CD4-positive, alpha-beta T cell treated with Interleukin-6 at 100 ng/mL for 8 hours (primary cell): ENCODE data around the gene G6PC2.
"Not testable (repeated sequence)": the region's sequence is repeated elsewhere in the genome, so short reads cannot be mapped to it uniquely, and the experiment has no call there.

Experiments
- DNase-seq: peaks from one replicate; pipeline ENCODE4 v3.0.0-alpha.2; 2020; ENCODE audit warnings: mixed read lengths, low spot score

G6PC2 gene

DNA sequence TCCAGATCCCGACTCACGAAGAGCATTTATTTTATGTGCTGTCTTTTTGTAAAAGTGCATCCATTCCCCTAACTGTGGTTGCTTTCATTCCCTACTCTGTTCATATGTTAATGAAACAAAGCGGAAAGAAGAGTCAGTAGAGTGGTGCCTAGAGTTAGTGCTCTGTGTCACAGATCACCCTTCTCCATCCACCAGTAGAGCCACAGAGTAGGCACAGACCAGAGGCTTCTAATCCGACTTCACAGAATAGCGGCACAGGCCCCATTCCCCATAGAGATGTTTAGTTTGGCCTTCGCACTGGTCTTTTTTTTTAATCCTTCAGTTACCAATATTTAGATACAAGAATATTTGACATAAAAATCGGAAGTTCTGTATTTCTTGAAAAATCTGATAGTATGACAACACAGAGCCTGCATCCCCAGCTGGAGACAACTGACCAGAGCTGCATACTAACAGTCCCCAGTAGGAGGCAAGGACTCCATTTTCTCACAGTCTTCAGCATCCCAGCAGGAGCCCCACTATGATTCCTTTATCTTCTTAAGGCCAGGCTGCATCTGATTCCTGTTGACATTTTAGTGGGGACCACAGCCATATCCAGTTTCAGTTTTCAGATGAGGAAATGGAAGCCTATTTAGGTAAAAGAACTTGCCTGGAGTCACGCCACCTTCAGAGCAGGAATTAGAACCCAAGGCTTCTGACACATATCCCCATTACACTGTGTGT, 7.0 kb downstream of the G6PC2 start:
- DNase-seq = no peak

DNA sequence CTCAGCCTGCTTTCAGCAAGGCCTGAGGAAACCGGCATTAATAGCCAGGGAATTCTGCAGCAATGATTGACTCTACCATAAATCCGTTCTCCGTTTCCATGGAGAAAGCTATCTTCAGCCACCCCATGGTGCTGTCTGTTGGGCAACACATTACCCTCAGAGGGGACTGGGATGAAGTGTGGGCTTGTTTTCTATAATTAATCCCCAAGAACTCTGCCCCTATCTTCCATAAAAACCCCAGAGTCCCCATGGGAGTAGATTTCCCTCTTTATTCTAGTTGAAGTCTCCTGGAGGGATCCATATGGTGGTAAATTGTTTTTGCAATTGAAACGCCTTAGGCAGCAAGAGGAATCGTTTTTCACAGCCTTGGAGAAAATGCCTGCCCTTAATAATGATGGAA, 9.2 kb downstream of the G6PC2 start:
- DNase-seq = no peak

DNA sequence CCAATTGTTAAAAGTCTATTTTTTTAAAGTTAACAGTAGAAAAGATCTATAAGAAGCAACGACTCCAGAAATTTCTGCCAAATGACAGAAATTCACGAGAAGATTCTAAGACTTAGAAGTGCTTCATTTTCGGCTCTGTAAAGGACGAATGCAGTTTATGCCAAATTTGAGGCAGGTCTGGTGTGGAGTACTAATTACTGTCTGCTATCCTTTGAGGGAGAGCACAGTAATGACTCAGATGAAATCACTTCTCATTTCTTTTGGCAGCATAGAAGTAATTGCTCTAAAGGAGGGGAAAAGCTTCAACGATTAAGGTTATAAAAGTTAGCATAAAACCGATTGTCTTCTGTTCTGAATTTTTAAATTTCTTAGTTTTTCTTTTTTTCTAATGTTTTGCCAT, 11.4 kb downstream of the G6PC2 start:
- no peak for DNase-seq

DNA sequence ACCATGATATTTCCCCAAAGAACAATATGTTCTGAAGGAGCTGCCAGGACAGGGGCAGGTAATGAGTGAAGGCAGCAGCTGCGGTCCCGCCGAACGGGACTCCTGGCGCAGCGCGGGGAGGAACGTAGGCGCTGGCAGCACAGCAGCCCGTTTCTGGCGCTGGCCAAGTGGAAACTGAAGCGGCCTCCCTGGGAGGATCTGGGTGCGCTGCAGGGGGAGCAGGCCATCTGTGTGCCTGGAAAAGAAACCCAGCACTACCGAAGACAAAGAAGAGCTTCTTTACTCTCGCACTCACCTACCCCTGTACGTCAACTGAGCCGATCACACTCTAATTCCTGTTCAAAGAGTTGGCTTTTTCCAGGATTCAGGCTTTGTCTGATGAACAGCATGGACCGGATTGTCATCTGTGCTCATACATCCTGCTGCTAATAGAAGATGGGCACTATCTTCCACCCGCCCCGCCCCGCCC, 11.8 kb downstream of the G6PC2 start:
- no peak for DNase-seq

DNA sequence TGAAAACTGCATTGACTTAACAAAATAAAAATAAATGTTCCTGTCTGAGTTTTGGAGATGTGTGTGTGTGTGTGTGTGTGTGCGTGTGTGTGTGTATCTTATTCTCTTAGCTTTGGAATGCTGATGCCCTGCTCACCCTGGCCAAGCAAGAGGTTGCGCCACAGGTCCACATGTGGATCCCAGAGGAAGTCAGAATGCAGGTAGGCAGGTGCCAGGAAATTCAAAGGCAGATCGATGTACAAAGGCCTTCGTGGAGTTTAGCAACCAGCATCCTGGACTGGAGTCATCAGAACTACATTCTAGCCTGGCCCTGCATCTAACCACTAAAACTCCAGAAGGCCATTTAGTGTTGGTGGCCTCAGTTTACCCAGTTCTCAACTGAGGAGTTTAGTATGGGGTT, 12.4 kb downstream of the G6PC2 start:
- DNase-seq = no peak

DNA sequence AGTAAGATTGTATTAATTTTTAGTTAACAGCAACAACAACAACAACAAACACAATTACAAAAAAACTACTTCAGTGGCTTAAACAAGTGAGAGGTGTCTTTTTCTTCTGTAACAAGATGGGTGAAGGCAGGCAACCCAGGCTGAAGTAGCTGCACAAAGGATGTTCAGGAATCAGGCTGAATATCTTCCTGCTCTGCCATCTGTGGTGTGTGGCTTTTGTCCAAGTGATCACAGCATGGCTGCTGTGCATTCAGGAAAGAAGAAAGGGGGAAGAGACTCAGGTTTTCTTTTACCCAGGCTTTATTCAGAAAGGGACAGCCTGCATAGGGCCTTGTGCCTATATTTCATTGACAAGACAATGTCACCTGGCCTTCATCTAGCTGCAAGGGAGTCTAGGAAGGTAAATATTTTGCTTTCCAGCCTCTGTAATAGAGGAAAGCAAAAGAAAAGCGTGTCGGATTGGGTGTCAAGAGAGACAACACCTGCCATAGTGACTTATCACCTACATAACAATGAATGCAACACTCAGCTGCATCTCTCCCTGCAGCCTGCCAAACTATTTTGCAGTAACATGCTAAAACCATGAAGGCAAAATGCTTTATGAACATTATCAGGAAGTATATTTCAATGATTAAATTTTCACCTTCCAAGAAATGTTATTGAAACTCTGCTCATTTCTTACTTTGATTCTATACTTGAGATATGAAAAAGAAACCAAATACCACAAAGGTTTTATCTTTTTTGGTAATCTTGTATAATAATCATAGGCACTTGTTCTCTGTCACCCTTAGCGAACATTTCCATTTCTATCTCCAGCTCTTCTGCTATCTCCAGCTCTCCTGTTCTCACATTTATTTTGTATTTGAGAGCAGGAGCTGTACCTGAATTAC, 14.6 kb downstream of the G6PC2 start:
- DNase-seq = no peak

DNA sequence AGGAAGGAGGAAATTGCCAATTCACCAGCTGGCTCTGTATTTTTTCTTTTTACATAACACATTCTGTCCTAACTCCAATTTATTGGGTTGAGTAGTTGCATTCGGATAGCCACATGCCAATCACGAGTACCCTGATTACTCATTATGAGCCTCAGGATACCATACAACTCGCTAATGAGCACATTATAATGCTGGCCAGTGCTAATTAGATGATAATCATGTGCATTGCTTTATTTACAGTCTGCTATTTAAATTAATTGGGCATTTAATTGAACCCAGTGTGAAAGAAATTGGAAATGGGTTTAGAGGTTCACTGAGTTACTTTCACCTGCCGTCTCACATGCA, 15.2 kb downstream of the G6PC2 start:
- no peak for DNase-seq

DNA sequence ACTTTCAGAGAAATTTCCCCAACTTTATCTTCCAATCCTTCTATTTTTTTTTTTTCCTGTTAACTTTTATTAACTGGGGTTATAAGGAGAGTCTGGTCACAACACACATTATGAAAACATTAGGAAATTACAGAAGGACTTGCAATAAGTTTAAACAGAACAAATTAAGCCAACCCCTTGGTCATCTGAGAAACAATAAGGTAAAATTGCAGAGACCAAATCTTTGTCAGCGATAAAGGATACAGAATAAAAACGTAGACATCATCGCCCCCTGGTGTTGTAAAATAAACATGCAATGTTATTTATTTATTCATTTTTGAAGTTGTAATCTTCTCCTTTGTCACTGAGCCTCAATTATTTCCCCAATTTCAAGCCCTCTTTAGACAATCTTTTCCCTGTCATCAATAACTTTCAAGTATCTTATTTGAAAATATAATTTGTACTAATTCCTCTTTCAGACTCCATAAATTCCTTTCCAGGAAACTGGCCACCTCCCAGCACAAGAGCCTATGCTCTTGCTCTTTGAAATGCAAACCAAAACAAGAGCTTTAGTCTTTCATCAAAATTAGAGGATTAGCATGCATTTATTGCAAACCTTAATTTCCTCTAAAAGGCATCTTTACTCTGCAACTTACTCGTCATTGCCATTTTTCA, 19.5 kb downstream of the G6PC2 start:
- DNase-seq = peak; percentile 34

DNA sequence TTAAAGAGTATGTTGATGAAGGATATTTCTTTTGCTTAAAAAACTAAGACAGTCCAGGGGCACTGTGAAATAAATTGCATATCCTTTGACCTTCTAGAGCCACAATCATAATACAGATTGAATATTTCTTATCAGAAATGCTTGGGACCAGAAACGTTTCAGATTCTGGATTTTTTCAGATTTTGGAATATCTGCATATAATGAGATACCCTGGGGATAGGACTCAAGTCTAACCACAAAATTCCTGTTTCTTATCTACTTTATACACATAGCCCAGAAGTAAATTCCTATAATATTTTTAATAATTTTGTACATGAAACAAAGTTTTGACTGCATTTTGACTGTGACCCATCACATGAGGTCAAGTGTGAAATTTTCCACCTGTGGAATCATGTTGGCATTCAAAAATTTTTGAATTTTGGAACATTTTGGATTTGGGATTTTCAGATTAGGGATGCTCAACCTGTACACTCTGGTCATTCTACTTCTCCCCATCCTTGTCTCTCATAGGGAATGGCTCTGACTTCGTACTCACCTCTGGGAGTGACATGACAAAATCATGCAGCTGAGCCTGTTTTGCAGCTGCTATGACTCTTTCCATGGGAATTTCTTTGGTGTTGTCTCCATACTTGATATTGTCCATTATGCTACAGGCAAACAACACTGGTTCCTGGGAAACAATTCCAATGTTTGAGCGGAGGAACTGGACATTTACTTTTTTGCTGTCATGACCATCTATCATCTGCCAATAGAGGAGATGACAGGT, 25.7 kb downstream of the G6PC2 start:
- DNase-seq = no peak

DNA sequence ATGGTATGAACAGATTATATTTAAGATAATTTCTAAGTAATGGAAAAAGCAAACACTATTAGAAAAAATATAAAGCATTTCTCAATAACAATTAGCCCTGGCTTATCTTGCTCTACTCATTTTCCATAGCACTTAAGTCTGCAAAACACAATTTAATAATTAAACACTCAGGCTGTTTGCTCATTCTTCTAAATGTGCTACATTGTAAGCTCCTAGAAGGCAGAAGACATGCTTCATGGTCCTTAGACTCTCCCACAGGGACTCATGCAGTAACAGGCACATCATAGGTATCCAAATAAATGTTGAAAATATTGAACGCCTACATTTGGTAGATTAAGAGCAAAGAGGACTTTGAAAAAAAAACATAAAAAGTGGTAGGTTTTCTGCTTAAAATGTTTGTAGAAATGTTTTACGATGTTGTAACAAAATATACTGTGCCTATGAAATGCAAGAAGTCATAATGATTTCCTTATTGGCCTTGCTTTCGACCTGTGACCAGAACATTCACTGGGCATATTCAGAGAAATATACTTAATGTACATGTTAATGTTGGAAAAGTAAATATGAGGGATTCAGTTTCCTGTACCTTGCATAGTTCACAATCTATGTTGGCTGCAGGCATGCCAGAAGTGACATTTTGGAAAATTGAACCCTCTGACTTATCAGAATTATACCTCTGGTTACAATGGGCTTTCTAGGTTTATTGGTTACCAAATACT, 27.2 kb downstream of the G6PC2 start:
- no peak for DNase-seq

DNA sequence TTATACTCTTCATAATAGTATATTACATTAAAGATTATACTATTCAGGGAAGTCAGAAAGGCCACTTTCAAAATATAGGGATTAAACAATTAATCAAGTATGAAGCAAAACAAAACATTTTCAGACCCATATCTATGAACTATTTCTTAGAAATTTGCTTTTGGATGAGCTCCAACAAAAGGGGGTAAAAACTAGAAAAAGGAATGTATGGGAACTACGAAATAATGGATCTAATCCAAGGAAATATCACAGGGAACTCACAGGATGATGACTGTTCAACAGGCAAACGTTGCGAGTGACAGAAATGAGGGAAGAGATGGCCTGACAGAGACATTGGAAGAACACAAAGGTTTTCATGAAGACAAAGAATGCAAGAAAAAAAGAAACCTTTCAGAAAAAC, 27.9 kb downstream of the G6PC2 start:
- DNase-seq = no peak

DNA sequence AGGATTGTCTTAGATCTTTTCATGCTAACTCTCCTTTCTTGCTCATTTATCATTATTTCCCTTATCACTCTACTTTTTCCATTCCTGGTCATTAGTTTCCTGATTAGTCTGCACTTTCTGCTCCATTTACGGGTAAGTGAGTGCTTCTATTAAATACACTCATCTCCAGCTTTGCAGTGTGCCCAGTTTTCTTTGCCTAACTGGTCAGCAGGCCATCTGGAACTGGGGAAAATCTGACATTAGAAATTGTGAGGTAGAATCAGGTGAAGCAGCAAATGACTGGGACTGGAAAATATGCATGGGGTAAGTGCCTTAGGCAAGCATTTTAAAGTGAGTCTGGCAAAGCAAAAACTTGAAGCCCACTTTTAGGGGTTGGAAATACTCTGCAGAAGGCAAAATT, 29.2 kb downstream of the G6PC2 start:
- DNase-seq = no peak

DNA sequence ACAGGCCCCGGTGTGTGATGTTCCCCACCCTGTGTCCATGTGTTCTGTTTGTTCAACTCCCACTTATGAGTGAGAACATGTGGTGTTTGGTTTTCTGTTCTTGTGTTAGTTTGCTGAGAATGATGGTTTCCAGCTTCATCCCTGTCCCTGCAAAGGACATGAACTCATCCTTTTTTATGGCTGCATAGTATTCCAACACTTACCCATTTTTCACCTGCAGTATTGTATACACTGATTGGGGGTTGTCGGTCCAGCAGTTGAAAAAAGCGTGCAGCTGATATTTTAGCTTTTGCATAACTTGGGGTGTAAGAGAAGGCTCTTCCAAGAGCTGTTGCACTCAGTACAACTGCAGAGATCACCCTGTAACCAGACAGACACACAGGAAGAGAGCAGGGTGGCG, 31.1 kb downstream of the G6PC2 start:
- not testable (repeated sequence) for DNase-seq

DNA sequence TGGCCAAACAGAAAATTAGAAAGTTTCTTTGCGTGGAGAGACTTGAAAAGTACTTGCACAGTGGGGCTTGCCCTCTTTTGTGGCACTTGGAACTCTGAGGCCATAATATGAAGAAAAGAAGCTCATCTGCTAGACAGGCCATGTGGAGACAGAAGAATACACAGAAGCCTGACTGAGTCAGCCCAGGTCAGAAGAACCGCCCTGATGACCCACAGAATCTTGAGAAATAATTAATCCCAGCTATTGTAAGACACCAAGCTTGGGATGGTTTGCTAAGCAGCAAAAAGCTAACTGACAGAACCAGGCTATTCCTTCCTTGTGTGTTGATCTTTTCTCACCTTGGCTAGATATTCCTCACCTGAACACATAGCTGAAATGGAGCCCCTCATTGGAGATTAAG, 33.7 kb downstream of the G6PC2 start:
- no peak for DNase-seq

DNA sequence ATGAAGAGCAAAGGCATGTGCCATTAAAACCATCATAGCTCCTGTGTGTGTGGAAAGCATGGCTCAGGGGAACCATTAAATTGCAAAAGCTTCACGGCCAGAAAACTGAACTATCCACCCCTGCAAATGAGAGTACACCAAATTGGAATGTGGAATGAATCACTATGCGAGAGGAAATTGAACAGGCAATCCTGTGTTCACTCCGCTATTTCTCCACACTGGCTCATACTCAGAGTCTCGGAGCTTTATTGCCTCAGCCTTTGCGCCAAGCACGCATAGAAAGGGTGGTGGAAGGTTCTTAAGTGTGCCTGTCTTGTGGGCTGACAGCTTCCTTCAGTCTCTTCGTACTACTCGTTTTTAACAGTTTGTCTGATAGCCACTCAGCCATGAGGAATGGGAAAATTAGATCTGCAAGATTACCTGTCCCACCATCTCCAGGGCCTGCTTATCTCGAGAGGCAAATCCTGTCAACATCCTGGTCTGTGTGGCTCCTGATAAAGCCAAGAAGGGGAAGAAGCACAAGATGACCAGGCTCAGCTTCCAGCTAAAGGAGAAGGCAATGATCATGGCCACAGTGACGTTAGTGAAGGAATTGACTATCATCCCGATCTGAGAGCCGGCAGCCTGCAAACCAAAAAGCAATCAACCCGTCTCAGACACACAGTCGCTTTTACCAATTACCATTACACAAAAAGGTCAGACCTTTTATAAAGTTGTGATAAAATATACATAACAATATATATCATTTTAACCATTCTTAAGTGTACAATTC, 34.9 kb downstream of the G6PC2 start:
- no peak for DNase-seq

DNA sequence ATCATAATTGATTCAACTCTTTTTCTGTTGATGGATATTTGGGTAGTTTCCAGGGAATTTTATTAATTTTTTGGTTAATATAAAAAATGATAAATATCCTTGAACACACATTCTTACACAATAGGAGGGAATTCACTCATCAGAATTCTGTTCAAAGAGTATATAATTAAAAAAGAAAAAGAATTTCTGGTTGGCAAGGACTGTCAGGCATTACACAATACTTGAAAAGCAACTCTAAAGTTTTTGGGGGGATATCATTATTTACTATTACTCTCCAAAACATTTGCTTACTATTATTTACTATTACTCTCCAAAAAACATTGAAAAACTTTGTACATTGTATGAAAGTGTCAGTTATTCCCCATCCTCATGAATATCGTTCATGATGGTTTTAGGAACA, 38.0 kb downstream of the G6PC2 start:
- DNase-seq = no peak

DNA sequence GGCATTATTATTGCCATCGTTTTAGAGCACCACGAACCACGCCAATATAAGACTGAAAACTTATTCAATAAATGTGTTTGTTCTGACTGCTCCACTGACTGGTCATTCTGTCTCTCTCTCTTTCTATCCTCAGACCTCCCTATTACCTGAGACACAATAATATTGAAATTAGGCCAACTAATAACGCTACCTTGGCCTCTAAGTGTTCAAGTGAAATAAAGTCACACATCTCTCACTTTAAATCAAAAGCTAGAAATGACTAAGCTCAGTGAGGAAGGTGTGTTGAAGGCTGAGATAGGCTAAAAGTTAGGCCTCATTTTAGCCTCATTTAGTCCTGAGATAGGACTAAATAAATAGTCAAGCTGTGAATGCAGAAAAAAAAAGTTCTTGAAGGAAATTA, 38.8 kb downstream of the G6PC2 start:
- DNase-seq = no peak

DNA sequence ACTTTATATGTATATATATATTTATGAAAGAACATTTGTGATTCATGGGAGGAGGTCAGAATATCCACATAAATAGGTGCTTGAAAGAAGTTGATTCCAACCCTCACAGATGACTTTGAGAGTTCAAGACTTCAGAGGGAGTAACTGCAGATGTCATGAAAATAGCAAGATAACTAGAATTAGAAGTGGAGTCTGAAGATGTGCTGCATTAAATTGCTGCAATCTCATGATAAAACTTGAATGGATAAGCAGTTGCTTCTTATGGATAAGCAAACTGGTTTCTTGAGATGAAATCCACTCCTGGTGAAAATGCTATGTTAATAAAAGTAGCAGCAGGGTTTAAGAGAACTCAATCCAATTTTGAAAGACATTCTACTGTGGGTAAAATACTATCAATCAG, 40.2 kb downstream of the G6PC2 start:
- DNase-seq = no peak

DNA sequence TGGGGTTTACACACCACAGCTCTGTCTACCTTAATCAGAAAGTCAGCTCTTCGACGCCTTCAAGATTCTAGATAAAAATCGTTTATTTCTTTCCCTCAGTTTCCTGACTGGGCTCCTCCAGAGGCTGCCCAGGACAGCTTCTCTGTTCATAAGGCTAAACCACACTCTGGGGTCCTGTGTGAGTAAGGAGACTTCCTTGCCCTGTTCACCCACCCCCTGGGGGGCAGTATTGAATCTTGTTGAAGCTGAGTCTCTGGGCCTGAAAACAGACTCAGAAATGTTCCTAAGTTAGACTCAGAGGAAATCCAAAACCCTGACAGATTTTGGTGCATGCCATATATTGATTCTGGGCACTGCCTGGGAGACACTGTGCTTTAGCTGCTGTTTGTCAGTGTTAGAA, 43.0 kb downstream of the G6PC2 start:
- no peak for DNase-seq

DNA sequence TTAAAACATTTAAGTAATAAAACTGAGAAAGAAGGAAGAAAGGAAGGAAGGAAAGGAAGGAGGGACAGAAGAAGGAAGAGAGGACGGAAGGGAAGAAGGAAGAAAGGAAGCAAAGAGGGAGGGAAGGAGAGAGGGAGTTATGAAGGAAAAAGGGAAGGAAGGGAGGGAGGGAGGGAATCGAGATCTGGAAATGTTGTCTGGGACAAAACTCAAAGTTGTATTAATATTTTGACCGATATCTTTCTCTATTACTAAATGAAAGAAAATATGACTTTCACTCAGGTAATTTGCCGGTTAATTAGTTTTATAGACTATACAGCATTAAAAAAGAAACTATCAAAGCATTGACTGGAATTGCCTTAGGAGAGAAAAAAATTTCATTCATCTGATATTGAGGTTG, 44.4 kb downstream of the G6PC2 start:
- no peak for DNase-seq
